Uterus (tissue), 2 donors: ENCODE measurements around the gene CHIA.

Source experiments
- POLR2A ChIP-seq, 2 donors: fragments of 450-650 bp; IDR thresholded peaks; one replicate each; pipeline ENCODE4 v1.6.1; 2016; ENCODE audit warnings: antibody characterized with exemption in 2 of 2, mild to moderate bottlenecking in 1 of 2, moderate library complexity in 1 of 2
- TF ChIP-seq, protein P1 (sequence below), 4 experiments: fragments of 200-600 bp in 2 of 4; fragments of 450-650 bp in 2 of 4; sonication (generic) in 2 of 4; IDR thresholded peaks; one replicate each; pipeline ENCODE4 v1.5.1; 2016 to 2019; ENCODE audit warnings: antibody characterized with exemption in 4 of 4, mild to moderate bottlenecking in 2 of 4, moderate library complexity in 1 of 4

DNA sequence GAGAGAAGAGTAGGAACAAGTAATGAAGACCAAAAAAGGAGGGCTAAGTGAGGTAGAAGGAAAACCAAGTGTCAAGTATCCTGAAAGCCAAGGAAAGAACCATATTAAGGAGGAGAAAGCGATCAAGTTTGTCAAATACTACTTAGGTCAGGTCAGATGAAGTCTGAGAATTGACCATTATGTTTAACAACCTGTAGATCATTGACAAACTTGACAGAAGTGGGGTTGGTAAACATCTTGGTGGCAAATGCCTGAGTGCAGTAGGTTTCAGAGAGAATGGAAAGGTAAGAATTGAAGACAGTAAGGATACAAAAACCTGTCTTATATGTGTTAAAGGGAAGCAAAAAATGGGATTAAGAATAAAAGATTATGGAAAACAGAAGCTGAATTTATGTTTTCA, 3.7 kb upstream of the CHIA start:
- TF ChIP-seq, protein P1, sequence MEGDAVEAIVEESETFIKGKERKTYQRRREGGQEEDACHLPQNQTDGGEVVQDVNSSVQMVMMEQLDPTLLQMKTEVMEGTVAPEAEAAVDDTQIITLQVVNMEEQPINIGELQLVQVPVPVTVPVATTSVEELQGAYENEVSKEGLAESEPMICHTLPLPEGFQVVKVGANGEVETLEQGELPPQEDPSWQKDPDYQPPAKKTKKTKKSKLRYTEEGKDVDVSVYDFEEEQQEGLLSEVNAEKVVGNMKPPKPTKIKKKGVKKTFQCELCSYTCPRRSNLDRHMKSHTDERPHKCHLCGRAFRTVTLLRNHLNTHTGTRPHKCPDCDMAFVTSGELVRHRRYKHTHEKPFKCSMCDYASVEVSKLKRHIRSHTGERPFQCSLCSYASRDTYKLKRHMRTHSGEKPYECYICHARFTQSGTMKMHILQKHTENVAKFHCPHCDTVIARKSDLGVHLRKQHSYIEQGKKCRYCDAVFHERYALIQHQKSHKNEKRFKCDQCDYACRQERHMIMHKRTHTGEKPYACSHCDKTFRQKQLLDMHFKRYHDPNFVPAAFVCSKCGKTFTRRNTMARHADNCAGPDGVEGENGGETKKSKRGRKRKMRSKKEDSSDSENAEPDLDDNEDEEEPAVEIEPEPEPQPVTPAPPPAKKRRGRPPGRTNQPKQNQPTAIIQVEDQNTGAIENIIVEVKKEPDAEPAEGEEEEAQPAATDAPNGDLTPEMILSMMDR (IDR thresholded peaks at IDR 0.05), result no peak
- TF ChIP-seq POLR2A (IDR thresholded peaks at IDR 0.05), result no peak
